Gastrocnemius medialis (tissue), 4 donors: Measurements from ENCODE around the gene GPR62.

ENCODE experiments used
- CTCF ChIP-seq, 5 experiments: fragments of 450-650 bp in 3 of 5; fragments of 200-600 bp in 2 of 5; sonication (generic) in 2 of 5; IDR thresholded peaks in 4 of 5; conservative IDR thresholded peaks in 1 of 5; 1 replicate in 4 of 5; 2 replicates in 1 of 5; pipeline ENCODE4 v1.5.1; 2016 to 2019; ENCODE audit warnings: antibody characterized with exemption in 5 of 5, mild to moderate bottlenecking in 3 of 5, moderate library complexity in 3 of 5
- POLR2A ChIP-seq, 2 donors: fragments of 450-650 bp; IDR thresholded peaks; one replicate each; pipeline ENCODE4 v1.6.1; 2017; ENCODE audit warnings: antibody characterized with exemption in 2 of 2, mild to moderate bottlenecking in 2 of 2, moderate library complexity in 2 of 2

- no peak for TF ChIP-seq CTCF (IDR thresholded peaks at IDR 0.05 in 4 of 5, conservative IDR thresholded peaks at IDR 0.05 in 1 of 5)
- TF ChIP-seq POLR2A (IDR thresholded peaks at IDR 0.05), result no peak
Observed at GRCh38 chr3:51950899-51951298, 4.3 kb upstream of the GPR62 start.
